Fibroblast of gingiva (primary cell): ENCODE results near the gene C6orf132.

Source experiments
- DNase-seq: peaks from one replicate; pipeline ENCODE4 v3.0.0-alpha.2; 2011; ENCODE audit warnings: low read depth

Gene C6orf132

DNA sequence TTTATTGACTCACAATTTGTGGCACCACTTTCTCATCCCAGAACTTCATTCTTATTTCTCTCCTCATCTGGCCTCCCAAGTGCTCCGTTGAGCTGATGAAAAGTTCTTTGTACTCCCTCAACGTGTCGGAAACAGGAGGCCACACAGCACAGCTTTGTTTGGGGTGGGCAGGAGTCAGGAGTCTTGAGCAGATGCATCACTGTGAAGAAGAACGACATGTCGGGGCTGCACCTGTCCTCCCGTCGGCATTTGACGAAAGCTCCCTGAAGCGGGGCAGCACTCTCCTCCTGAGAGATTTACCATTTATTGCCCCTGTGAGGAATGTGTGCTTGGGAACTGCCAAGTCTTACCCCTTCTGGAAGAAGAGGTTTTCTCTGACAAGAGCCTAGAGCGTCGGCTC is 64.0 kb downstream of the C6orf132 start:
- no peak for DNase-seq

DNA sequence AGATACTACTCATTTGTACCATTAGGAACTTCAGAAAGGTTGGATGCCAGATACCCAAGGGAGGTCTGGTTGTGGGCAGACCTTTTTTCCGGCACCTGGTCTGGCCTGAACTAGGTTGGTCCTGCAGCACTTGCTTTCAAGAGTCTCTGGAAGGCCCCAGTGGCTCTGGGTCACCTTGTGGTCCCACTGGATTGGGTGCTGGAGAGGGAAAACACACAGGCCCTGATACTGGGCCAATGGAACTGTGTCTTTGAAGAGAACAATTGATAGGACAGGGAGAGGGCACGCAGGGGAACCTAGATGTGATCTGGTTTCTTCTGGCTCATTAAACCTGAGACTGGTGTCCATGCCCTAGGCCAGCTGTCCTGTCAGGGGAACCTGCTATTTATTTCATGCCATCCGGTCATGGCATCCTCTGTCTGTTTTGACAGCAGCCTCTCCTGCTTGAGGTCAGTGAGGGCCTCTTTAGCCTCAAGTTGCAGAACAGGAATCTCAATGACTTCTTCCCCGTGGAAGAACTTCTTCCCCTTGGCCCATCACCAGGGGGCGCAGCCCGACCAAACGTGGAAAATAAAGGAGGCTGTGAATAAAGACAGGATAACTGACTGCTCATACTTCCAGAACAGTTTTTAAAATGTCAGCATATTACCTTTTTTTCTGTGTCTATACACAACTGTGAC is 67.1 kb downstream of the C6orf132 start:
- DNase-seq: peak; percentile 63

DNA sequence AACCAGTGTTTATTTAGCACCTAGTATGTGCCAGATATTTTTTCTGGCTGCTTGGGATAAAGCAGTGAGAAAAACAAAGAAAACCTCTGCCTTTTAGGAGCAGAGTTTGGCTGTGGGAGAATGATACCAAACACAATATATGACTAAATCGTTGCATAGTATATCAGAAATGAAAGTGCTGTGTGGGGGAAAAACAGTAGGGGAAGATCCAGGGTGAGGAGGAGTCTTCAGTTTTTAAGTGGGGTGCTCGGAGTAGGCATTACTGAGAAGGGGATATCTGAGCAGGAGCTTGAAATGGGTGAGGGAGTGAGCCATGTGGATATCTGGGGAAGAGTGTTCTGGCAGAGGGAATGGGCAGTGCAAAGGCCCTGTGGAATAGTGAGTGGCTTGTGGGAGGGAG is 69.1 kb downstream of the C6orf132 start:
- no peak for DNase-seq

DNA sequence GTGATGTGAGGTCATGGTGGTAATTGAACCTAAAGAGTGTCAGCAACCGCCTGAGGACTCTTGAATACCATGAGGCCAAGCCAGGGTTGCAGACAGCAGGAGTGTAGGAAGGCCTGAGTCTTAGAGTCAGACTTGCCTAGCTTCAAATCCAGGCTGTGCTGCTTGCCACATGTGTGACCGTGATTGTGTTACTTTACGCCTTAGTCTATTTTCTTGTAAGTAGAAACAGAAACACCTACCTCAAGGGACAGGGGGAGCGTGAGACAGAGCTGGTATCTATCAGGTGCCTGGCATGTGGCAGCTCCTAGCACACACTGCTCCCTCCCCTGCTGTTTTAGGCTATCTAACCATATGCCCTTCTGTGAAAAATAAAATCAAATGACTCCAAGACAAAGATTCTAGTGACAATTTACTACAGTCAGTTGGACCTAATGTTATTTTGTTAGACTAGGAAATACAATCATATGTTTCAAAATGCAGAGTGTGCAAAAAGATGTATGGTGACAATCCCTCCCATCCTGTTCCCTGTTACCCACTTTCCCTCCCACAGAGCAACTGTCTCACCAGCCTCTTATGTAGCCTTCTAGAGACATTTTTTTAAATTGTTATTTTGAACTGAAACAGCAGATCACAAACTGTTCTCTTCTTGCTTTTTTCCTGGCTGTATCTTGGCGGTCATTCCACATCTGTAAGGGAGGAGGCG is 70.4 kb downstream of the C6orf132 start:
- no peak for DNase-seq

DNA sequence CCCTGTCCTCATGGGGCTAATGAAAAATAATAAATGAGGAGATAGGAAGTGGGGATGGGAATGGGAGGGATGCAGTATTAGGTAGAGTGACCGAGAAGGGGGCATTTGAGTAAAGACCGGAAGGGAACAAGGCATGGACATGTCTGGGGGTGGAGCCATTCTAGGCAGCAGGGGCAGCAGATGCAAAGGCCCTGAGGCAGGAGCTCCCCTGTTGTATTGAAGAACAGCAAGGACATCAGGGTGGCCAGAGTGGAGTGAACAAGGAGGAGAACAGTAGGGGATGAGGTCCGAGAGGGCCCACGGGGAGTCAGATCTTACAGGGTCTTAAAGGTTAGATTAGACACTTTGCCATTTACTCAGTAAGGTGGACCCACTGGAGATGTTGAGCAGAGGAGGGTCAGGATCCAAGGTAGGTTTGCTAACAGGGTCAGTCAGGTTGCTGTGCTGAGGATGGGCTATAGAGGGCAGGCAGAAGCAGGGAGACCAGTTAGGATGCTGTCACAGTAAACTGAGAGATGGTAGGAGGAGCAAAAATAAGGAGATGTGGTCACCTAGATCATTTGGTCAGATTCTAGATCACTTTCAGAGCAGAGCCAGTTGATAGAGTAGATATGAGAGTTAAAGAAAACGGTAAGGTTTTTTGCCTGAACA is 73.4 kb downstream of the C6orf132 start:
- DNase-seq: no peak

DNA sequence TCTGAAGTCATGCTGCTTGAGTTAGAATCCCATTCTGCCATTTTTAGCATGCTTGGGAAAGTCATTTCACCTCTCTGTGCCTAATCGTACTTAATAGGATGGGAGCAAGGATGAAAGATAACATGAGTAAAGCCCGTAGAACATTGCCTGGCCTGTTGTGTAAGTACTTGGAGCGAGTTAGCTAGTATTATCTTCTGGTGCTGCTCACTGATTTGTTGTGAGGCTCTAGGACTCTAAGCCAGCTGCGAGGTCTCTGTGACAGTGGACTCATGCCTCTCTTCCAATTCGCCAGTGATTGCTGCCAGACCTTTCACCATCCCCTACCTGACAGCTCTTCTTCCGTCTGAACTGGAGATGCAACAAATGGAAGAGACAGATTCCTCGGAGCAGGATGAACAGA is 74.2 kb downstream of the C6orf132 start:
- no peak for DNase-seq

DNA sequence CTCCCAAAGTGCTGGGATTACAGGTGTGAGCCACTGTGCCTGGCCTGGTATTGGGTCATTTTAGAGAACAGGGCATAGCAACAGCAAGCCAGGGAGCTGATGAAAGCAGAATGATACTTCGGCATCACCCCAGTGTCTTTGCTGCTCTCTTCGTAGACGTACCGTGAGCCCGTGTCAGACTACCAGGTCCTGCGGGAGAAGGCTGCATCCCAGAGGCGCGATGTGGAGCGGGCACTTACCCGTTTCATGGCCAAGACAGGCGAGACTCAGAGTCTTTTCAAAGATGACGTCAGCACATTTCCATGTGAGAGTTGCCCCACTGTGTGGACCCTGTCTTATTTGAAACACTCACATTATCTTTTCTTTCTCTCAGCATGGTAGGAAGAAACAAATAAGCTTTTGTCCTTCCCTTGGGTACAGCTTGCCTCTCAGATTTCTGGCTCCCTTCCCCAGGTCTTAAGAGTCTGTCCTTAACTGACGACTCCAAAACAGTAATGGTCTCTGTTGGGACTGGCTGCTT is 76.2 kb downstream of the C6orf132 start:
- DNase-seq: no peak

DNA sequence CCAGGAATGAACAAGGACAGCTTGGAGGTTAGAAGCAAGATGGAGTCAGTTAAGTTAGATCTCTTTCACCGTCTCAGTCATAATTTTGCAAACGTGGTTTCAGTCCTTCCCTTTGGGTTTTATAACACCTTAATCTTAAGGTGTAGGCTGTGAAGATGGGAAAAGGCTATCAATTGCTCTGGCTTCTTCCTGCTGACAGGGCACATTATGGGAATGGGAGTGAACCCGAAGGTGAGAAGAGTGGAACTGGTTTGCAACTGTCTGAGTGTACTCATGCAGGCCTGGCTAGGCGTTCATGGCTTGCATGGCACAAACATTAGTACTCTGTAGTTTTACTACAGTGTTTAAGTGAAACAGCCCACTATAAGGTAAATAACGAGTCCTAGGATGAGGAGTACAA is 82.7 kb downstream of the C6orf132 start:
- no peak for DNase-seq

DNA sequence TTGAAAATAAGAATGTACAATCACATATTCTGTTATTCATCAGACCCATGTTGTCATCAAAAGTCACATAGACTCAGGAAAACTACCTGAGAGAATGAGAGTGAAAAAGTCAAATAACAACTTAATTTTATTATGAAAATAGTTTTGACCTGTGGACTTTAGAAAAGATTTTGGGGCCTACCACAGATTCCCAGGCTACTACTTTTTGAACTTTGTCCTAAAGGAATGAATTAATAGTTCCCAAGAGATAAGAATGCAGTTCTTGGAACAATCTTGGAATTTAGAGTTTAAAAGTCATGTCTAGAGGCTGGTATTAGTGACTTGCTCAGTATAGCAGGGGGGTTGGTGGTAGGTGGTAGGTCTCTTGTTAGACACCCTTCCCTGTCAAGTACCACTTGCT is 88.8 kb downstream of the C6orf132 start:
- no peak for DNase-seq

DNA sequence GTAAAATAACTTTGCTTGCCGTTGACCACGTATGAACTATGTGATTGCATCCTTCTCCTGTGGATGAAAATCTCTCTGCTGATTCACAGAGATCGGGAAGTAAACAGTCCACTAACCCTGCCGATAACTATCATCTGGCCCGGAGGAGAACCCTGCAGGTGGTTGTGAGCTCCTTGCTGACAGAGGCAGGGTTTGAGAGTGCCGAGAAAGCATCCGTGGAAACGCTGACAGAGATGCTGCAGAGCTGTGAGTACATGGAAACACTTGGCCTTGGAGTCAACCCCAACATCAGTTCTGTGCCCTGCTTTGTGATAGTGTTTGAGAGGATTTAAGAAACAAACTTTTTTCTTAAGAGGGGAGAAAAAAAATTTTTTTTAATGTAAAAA is 91.2 kb downstream of the C6orf132 start:
- no peak for DNase-seq
